GM12878 (cell line): ENCODE measurements around the gene BTNL9. TPM values are rescaled to one million over a fixed set of nuclear protein-coding genes. Genes with fewer than 3 reads are reported as not detected.

Experiments used
- ATAC-seq: fragments of 200-7000 bp; cut with Tn5 transposase; 3 replicates; pipeline ENCODE4 v1.9.1; 2020; ENCODE audit warnings: mild to moderate bottlenecking, moderate library complexity
- BruUV-seq: library from RNA; stranded (reverse); fragments of 400-500 nt; replicated peaks from 2 replicates; lab custom pipeline; 2021; lab: Mats Ljungman, UMichigan
- CTCF ChIA-PET: fragments of 300-600 bp; sonication (Branson Sonifier 250); formaldehyde crosslinking; extraction: SDS; loops from one replicate; lab custom pipeline; 2021; ENCODE audit warnings: inconsistent platforms; lab: Yijun Ruan, JAX
- POLR2A ChIA-PET: fragments of 350-600 bp; formaldehyde crosslinking; extraction: SDS; loops from one replicate; lab custom pipeline; 2021; ENCODE audit warnings: inconsistent platforms; lab: Charles Lee
- RAD21 ChIA-PET: fragments of 300-600 bp; sonication (Branson Sonifier 250); formaldehyde crosslinking; loops from one replicate; lab custom pipeline; 2023; ENCODE audit warnings: antibody characterized with exemption; ENCODE audit not compliant: unreplicated experiment; lab: Charles Lee
- SMC1A ChIA-PET: fragments of 300-600 bp; sonication (Branson Sonifier 250); formaldehyde crosslinking; loops from one replicate; lab custom pipeline; 2023; ENCODE audit not compliant: unreplicated experiment, uncharacterized antibody; lab: Charles Lee
- DNase-seq: peaks from one replicate; pipeline ENCODE4 v3.0.0-alpha.2; 2011; ENCODE audit warnings: low read depth, low spot score
- FAIRE-seq: peaks from 3 replicates; lab custom pipeline; 2011; peaks lifted over from hg19 to GRCh38; lab: Jason Lieb, UNC
- H2AFZ ChIP-seq: 2 replicates; pipeline ENCODE4 v1.6.0; 2011; ENCODE audit warnings: low read depth, low read length, control low read depth; ENCODE audit not compliant: control insufficient read depth
- H3K27ac ChIP-seq: 2 replicates; pipeline ENCODE4 v1.5.1; 2011; ENCODE audit warnings: control low read depth; ENCODE audit not compliant: control insufficient read depth, insufficient read depth
- H3K27me3 ChIP-seq, 2 experiments: replicated peaks in 1 of 2; 2 replicates each; pipeline versions ENCODE4 v1.6.0 to v1.6.1; 2011; ENCODE audit warnings: low read length in 1 of 2; ENCODE audit not compliant: control insufficient read depth in 2 of 2, insufficient read depth in 2 of 2
- H3K36me3 ChIP-seq, 2 experiments: 2 replicates each; pipeline ENCODE4 v1.5.1; 2011; ENCODE audit warnings: low read length in 1 of 2; ENCODE audit not compliant: control insufficient read depth in 2 of 2, insufficient read depth in 2 of 2
- H3K4me1 ChIP-seq: 2 replicates; pipeline ENCODE4 v1.6.1; 2011; ENCODE audit warnings: mild to moderate bottlenecking, low read length, moderate library complexity, mixed read lengths; ENCODE audit not compliant: control insufficient read depth, insufficient read depth
- H3K4me2 ChIP-seq: 2 replicates; pipeline ENCODE4 v1.6.0; 2011; ENCODE audit warnings: control low read depth; ENCODE audit not compliant: control insufficient read depth, insufficient read depth
- H3K4me3 ChIP-seq: fragments of 200-600 bp; sonication (generic); 2 replicates; pipeline ENCODE4 v1.5.1; 2016
- H3K79me2 ChIP-seq: 2 replicates; pipeline ENCODE4 v1.6.0; 2011; ENCODE audit warnings: low read length; ENCODE audit not compliant: control insufficient read depth, insufficient read depth
- H3K9ac ChIP-seq: 2 replicates; pipeline ENCODE4 v1.8.0; 2011; ENCODE audit warnings: low read length, control low read depth, mixed read lengths; ENCODE audit not compliant: control insufficient read depth, insufficient read depth
- H3K9me3 ChIP-seq: replicated peaks from 3 replicates; pipeline ENCODE4 v1.5.1; 2011; ENCODE audit warnings: mild to moderate bottlenecking, low read length; ENCODE audit not compliant: control insufficient read depth, insufficient read depth
- H4K20me1 ChIP-seq: 2 replicates; pipeline ENCODE4 v1.6.0; 2011; ENCODE audit not compliant: control insufficient read depth, insufficient read depth
- BRCA1 ChIP-seq: IDR thresholded peaks from 2 replicates; pipeline ENCODE4 v1.6.1; 2011; ENCODE audit warnings: low read depth, low read length, improper control_type of control experiment
- CHD4 ChIP-seq: fragments of 200-600 bp; sonication (generic); IDR thresholded peaks from 2 replicates; pipeline ENCODE4 v1.6.1; 2016; ENCODE audit warnings: mild to moderate bottlenecking
- EP300 ChIP-seq, 2 experiments: fragments of 150-350 bp in 1 of 2; IDR thresholded peaks; 2 replicates each; pipeline ENCODE4 v1.6.1; 2011 to 2012; ENCODE audit warnings: low read depth in 2 of 2, low read length in 2 of 2, borderline replicate concordance in 1 of 2, improper control_type of control experiment in 1 of 2, inconsistent platforms in 1 of 2; ENCODE audit not compliant: control insufficient read depth in 1 of 2
- IKZF2 ChIP-seq, 2 experiments: fragments of 450-650 bp; IDR thresholded peaks; 2 replicates each; pipeline ENCODE4 v1.6.1; 2017; ENCODE audit warnings: mild to moderate bottlenecking in 2 of 2, moderate library complexity in 2 of 2
- JUNB ChIP-seq: IDR thresholded peaks from 2 replicates; pipeline ENCODE4 v1.6.1; 2016; ENCODE audit warnings: antibody characterized with exemption, mild to moderate bottlenecking
- NFYA ChIP-seq: IDR thresholded peaks from 2 replicates; pipeline ENCODE4 v1.6.1; 2011; ENCODE audit warnings: low read depth, mild to moderate bottlenecking, low read length, improper control_type of control experiment, borderline replicate concordance
- NR2F1 ChIP-seq: fragments of 450-650 bp; conservative IDR thresholded peaks from 2 replicates; pipeline ENCODE4 v1.6.1; 2017; ENCODE audit warnings: mild to moderate bottlenecking
- RCOR1 ChIP-seq: conservative IDR thresholded peaks from 2 replicates; pipeline ENCODE4 v1.6.1; 2012; ENCODE audit warnings: low read depth, low read length, improper control_type of control experiment
- RELA ChIP-seq: fragments of 450-650 bp; IDR thresholded peaks from 2 replicates; pipeline ENCODE4 v1.8.0; 2014; ENCODE audit warnings: borderline replicate concordance; ENCODE audit not compliant: partially characterized antibody
- SIN3A ChIP-seq: IDR thresholded peaks from 2 replicates; pipeline ENCODE4 v1.6.1; 2012; ENCODE audit warnings: low read depth, low read length, improper control_type of control experiment
- SPI1 ChIP-seq: IDR thresholded peaks from 2 replicates; pipeline ENCODE4 v1.6.1; 2011; ENCODE audit warnings: low read depth, mild to moderate bottlenecking, low read length, moderate library complexity, borderline replicate concordance; ENCODE audit not compliant: insufficient read depth
- TBL1XR1 ChIP-seq: IDR thresholded peaks from 2 replicates; pipeline ENCODE4 v1.6.1; 2012; ENCODE audit warnings: low read depth, low read length, improper control_type of control experiment
- ZNF217 ChIP-seq: fragments of 450-650 bp; IDR thresholded peaks from 2 replicates; pipeline ENCODE4 v1.6.1; 2017; ENCODE audit warnings: antibody characterized with exemption, mild to moderate bottlenecking
- WGBS: methylation state at CpG from one replicate; pipeline ENCODE4 v1.1.6; 2016; ENCODE audit warnings: low lambda C conversion rate; ENCODE audit not compliant: insufficient replicate concordance, insufficient coverage; ENCODE audit errors: missing lambda C conversion rate; 5-methylcytosine and 5-hydroxymethylcytosine counted together
- in situ Hi-C: fragments of 300-500 bp; cut with MboI; formaldehyde crosslinking; loops from 9 replicates; pipeline ENCODE4 v1.14.3; 2018; ENCODE audit warnings: mixed read lengths
- intact Hi-C: fragments of 100-400 bp; cut with micrococcal nuclease; formaldehyde crosslinking; loops from one replicate; pipeline ENCODE4 v1.14.2; 2022; ENCODE audit not compliant: unreplicated experiment
- polyA plus RNA-seq, 11 experiments: library from polyadenylated mRNA; depleted of rRNA in 4 of 11; unstranded in 6 of 11; stranded (reverse) in 5 of 11; fragments of >200 nt; fragmentation: Nextera tagmentation in 4 of 11; fragmentation: Illumina TruSeq in 1 of 11; extraction: Ambion mirVana in 4 of 11; extraction: Trizol in 1 of 11; gene quantifications; 1 replicate in 1 of 11; 2 replicates in 10 of 11; pipeline versions ENCODE4 v1.2.1 to v1.2.3, GENCODE V29; 2011 to 2016; ENCODE audit warnings: inconsistent platforms in 2 of 11, missing spikeins in 2 of 11, low read depth in 1 of 11
- total RNA-seq, 4 experiments: library from RNA; depleted of rRNA in 3 of 4; stranded (reverse); fragments of >200 nt in 3 of 4; fragmentation: Illumina TruSeq in 1 of 4; extraction: Trizol in 1 of 4; gene quantifications; 2 replicates each; pipeline versions ENCODE4 v1.2.1 to v1.2.3, GENCODE V29; 2013 to 2021
- TF ChIP-seq, protein P1 (sequence below): IDR thresholded peaks from 2 replicates; pipeline ENCODE4 v1.6.1; 2012; ENCODE audit warnings: low read length, inconsistent platforms
- TF ChIP-seq, protein P2 (sequence below): IDR thresholded peaks from 2 replicates; pipeline ENCODE4 v1.6.1; 2011; ENCODE audit warnings: mild to moderate bottlenecking, low read depth, low read length, moderate library complexity; ENCODE audit not compliant: insufficient replicate concordance
- TF ChIP-seq, protein P3 (sequence below): fragments of 450-650 bp; IDR thresholded peaks from 2 replicates; pipeline ENCODE4 v1.6.1; 2018; ENCODE audit warnings: borderline replicate concordance, mild to moderate bottlenecking; ENCODE audit not compliant: partially characterized antibody

BTNL9 gene
- total and polyA plus RNA-seq, 10 of the 15 experiments (the other 5 are each of a cell fraction or from before 2014, with no cell fraction given) = 0.01 to 16.5 (median 0.06) TPM; not detected in 5

DNA sequence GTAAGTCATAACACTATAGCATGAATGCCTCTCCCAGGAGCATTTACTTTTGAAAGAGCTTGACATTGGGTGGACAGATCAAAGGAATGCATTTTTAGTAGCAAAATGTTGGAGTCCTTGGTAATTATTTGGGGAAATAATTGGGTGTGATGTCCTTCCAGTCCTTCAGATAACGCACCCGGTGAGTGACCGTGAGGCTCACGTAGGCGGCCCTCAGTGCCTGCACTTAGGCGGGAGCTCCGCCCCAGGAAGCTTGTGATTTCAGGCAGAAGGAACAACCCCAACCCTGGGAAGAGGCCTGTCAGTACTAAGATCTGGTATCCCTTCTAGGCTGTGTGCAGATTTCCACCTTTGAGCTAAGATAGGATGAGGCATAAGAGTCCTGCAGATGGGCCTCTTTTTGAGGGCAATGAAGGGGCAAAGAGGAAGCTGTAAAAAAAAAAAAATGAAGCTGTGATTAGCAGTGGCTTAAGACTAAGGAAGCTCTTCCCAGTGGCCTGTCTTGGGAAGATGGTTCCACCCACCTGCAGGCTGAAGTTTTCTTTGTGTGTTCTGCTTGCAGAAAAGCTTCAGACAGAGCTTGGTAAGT lies 14.9 kb downstream of the BTNL9 start (continued):
- TF ChIP-seq, protein P1, sequence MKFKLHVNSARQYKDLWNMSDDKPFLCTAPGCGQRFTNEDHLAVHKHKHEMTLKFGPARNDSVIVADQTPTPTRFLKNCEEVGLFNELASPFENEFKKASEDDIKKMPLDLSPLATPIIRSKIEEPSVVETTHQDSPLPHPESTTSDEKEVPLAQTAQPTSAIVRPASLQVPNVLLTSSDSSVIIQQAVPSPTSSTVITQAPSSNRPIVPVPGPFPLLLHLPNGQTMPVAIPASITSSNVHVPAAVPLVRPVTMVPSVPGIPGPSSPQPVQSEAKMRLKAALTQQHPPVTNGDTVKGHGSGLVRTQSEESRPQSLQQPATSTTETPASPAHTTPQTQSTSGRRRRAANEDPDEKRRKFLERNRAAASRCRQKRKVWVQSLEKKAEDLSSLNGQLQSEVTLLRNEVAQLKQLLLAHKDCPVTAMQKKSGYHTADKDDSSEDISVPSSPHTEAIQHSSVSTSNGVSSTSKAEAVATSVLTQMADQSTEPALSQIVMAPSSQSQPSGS = no peak
- TF ChIP-seq CHD4 (no peak), ZNF217 (no peak), TBL1XR1 (no peak), IKZF2 (IDR thresholded peaks at IDR 0.05) (no peak), RELA (no peak)

DNA sequence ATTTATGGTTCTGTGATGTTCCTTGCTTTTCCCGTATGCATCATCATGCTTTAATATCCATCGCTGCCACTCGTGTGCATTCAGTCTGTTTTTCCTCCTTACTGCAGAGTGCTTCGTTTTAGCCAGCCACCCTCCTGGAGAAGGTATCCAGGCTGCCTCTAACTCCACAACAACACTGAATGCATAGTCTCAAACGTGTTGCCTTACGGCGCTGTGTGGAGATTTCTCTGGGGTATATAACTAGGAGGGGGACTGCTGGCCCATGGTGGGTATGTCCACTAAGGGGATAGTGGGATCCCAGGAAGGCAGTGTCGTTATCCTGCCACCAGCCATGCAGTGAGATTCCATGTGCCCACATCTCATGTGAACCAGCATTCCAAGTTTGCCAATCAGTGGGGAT lies 16.4 kb downstream of the BTNL9 start:
- H3K36me3 ChIP-seq = no peaks in the 10 kb centered on the region
- in situ Hi-C loops (no loop called here), intact Hi-C loops (loop anchor here (10.0 kb wide), 1 partner anchor 98 kb away; no protein-coding TSS in a partner anchor)
- DNase-seq (no peak), ATAC-seq (no peak), FAIRE-seq (no peak)
- no peak overlapping the region for H3K4me3 ChIP-seq
- ChIA-PET CTCF (no interaction called here), RAD21 (no interaction called here), SMC1A (no interaction called here), POLR2A (no interaction called here)
- H3K9me3 ChIP-seq = no peaks in the 10 kb centered on the region; the same call in 2 of the 3 replicates
- no peak overlapping the region for H2AFZ ChIP-seq
- no peak overlapping the region for H3K27ac ChIP-seq
- H3K4me2 ChIP-seq = no peak overlapping the region
- no TSS peak for BruUV-seq
- 79% methylated on average over 8 of the region's 8 CpGs for WGBS
- H3K79me2 ChIP-seq = no peaks in the 10 kb centered on the region
- H3K27me3 ChIP-seq = peaks cover 8 to 10% of the 10 kb centered on the region in 2 experiments
- H3K4me1 ChIP-seq = peaks cover 4% of the 10 kb centered on the region
- no peak overlapping the region for H3K9ac ChIP-seq
- no peaks in the 10 kb centered on the region for H4K20me1 ChIP-seq
- TF ChIP-seq, protein P2, sequence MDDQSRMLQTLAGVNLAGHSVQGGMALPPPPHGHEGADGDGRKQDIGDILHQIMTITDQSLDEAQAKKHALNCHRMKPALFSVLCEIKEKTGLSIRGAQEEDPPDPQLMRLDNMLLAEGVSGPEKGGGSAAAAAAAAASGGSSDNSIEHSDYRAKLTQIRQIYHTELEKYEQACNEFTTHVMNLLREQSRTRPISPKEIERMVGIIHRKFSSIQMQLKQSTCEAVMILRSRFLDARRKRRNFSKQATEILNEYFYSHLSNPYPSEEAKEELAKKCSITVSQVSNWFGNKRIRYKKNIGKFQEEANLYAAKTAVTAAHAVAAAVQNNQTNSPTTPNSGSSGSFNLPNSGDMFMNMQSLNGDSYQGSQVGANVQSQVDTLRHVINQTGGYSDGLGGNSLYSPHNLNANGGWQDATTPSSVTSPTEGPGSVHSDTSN = no peak
- TF ChIP-seq SPI1 (no peak), JUNB (no peak), EP300 (IDR thresholded peaks at IDR 0.05; ENCODE audit: borderline replicate concordance in 1 of 2, control insufficient read depth in 1 of 2, low read depth in 2 of 2, low read length in 2 of 2) (no peak), BRCA1 (no peak), SIN3A (no peak), RCOR1 (no peak), NFYA (no peak), NR2F1 (no peak)
- TF ChIP-seq, protein P3, sequence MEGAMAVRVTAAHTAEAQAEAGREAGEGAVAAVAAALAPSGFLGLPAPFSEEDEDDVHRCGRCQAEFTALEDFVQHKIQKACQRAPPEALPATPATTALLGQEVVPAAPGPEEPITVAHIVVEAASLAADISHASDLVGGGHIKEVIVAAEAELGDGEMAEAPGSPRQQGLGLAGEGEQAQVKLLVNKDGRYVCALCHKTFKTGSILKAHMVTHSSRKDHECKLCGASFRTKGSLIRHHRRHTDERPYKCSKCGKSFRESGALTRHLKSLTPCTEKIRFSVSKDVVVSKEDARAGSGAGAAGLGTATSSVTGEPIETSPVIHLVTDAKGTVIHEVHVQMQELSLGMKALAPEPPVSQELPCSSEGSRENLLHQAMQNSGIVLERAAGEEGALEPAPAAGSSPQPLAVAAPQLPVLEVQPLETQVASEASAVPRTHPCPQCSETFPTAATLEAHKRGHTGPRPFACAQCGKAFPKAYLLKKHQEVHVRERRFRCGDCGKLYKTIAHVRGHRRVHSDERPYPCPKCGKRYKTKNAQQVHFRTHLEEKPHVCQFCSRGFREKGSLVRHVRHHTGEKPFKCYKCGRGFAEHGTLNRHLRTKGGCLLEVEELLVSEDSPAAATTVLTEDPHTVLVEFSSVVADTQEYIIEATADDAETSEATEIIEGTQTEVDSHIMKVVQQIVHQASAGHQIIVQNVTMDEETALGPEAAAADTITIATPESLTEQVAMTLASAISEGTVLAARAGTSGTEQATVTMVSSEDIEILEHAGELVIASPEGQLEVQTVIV = no peak
